ENCODE results near the gene TINAGL1.

GRCh38 chr1:31607360-31607759 is 31.0 kb downstream of the TINAGL1 start:
- no peak for TF ChIP-seq CTCF (IDR thresholded peaks at IDR 0.05; ENCODE audit: poor library complexity)
- no peak for TF ChIP-seq EZH2 (IDR thresholded peaks at IDR 0.05; ENCODE audit: borderline replicate concordance)
- TF ChIP-seq EZH2phosphoT487 (IDR thresholded peaks at IDR 0.05; ENCODE audit: low read depth, severe bottlenecking, unreplicated experiment) = no peak
